Measurements from ENCODE around the gene ENOX1.

DNA sequence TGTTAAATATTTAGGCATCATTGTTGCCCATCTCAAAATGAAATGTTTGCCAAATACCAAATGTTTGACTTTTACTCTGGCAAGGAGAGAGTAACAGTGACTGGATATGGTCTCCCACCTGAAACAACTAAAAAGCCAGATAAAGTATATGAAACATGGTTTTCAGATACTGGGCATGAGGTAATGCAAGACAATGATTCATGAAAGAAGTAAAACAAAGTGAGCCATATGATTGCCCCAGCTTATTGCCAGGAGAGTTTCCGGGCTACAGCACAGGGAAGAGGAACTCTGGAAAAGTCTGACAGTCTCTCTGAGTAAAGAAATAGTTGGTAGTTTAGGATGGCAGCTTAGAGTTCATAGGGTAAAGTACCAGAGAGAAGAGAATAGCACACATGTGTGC is 408.8 kb downstream of the ENOX1 start:
- TF ChIP-seq BHLHE40 (IDR thresholded peaks at IDR 0.05; ENCODE audit: borderline replicate concordance) = no peak
- no peak for TF ChIP-seq NFRKB (IDR thresholded peaks at IDR 0.05)
- TF ChIP-seq ARNT (IDR thresholded peaks at IDR 0.05) = no peak
- TF ChIP-seq SP1 (IDR thresholded peaks at IDR 0.05) = no peak
